Measurements from ENCODE around the gene ATAT1.
A peak's percentile ranks its signal among the peaks of the same experiment; 100 is the strongest.

DNA sequence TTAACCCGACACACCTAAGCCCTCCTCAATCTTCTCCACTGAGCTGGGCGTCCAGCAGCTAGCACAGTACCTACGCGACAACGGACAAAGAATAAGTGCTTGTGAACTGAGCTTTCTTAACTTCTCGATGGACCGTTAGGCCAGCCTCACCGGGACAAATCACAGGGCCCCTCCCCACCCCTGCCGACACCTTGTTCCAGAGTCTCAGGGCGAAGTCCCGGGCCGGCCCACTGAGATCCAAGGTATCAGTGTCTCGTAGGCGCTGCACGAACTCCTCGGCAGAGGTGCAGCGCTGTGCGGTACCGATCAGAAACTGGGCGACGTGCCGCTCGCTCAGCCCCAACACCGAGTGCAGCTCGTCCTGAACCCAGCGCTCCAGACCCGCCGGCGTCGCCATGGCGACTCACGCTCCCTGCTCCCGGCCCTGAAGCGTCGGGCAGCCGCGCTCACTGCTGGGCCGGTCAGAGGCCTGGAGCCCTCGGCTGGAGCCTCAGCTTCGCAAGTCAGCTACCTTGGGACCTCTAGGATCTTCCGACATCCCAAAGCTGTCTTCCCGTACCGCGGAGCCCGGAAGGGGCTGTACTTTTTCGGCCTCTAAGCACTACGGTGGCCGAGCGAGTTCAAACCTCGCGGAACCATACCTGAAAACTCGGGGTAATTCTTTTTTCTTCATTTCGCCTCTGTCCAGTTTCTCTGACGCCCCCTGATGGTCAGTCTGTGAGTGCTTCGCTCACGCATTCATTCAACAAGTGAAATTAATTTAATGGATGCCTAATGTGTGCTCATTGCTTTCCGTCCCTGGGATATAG is 46.0 kb downstream of the ATAT1 start, which contains the start of gene DHX16:
- peak; percentile 95 for TF ChIP-seq CTCF (conservative IDR thresholded peaks at IDR 0.05; ENCODE audit: low read depth, low read length)
- no peak for TF ChIP-seq EZH2 (IDR thresholded peaks at IDR 0.05; ENCODE audit: low read length, unreplicated experiment)
- TF ChIP-seq EZH2phosphoT487 (IDR thresholded peaks at IDR 0.05; ENCODE audit: borderline replicate concordance, low read length) = no peak
